Measurements from ENCODE around the gene TTC22.

The TTC22 gene

GRCh38 chr1:54774820-54775498 lies 26.2 kb downstream of the TTC22 start:
- no peaks in the 10 kb centered on the region for H3K79me2 ChIP-seq (ENCODE audit: insufficient read depth, low read length)
- H3K27me3 ChIP-seq (ENCODE audit: insufficient read depth, low read length, poor library complexity) = no peaks in the 10 kb centered on the region
- H3K9ac ChIP-seq (ENCODE audit: low read depth, low read length) = no peak overlapping the region
- no peak overlapping the region for H3K27ac ChIP-seq (ENCODE audit: low read length)
- H3K9me3 ChIP-seq (ENCODE audit: insufficient read depth, low read length, severe bottlenecking) = no peaks in the 10 kb centered on the region
- H4K20me1 ChIP-seq (ENCODE audit: insufficient read depth, low read length) = no peaks in the 10 kb centered on the region
- peak; percentile 77 for ATAC-seq (ENCODE audit: insufficient read depth, low read depth)
- no peak overlapping the region for H3K4me2 ChIP-seq (ENCODE audit: insufficient read depth, low read length)
- H3K4me1 ChIP-seq (ENCODE audit: insufficient read depth, low read length) = no peaks in the 10 kb centered on the region
- DNase-seq = peak; percentile 49
- H3K36me3 ChIP-seq (ENCODE audit: insufficient read depth, low read length) = no peaks in the 10 kb centered on the region
- H2AFZ ChIP-seq (ENCODE audit: low read depth, low read length) = no peak overlapping the region
- no peak overlapping the region for H3K4me3 ChIP-seq (ENCODE audit: low read depth in 1 of 2, low read length in 2 of 2)
- TF ChIP-seq EZH2 (IDR thresholded peaks at IDR 0.05; ENCODE audit: borderline replicate concordance, low read depth, low read length, severe bottlenecking) (no peak), CTCF (IDR thresholded peaks at IDR 0.05; ENCODE audit: borderline replicate concordance, extremely low read depth, low read length, poor library complexity, severe bottlenecking) (no peak)

DNA sequence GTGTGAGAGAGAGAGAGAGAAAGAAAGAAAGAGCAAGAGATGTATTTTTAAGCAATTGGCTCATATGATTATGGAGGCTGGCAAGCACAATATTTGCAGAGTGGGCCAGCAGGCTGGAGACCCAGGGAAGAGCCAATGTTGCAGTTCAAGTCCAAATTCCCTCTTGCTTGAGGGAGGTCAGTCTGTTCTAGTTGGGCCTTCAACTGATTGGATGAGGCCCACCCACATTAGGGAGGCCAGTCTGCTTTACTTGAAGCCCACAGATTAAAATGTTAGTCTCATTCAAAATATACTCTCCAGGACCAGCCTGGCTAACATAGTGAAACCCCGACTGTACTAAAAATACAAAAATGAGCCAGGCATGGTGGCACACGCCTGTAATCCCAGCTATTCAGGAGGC lies 28.2 kb downstream of the TTC22 start:
- TF ChIP-seq EZH2 (IDR thresholded peaks at IDR 0.05; ENCODE audit: borderline replicate concordance, low read depth, low read length, severe bottlenecking) (no peak), CTCF (IDR thresholded peaks at IDR 0.05; ENCODE audit: borderline replicate concordance, extremely low read depth, low read length, poor library complexity, severe bottlenecking) (no peak)

GRCh38 chr1:54768093-54768492 lies 33.0 kb downstream of the TTC22 start:
- Histone ChIP-seq H3K4me3 (ENCODE audit: low read depth in 1 of 2, low read length in 2 of 2) (no peak overlapping the region), H3K9ac (ENCODE audit: low read depth, low read length) (no peak overlapping the region), H3K9me3 (ENCODE audit: insufficient read depth, low read length, severe bottlenecking) (no peaks in the 10 kb centered on the region), H3K36me3 (ENCODE audit: insufficient read depth, low read length) (no peaks in the 10 kb centered on the region; the same call in 1 of the 2 replicates), H4K20me1 (ENCODE audit: insufficient read depth, low read length) (no peaks in the 10 kb centered on the region), H3K4me2 (ENCODE audit: insufficient read depth, low read length) (no peak overlapping the region), H3K27me3 (ENCODE audit: insufficient read depth, low read length, poor library complexity) (no peaks in the 10 kb centered on the region), H3K4me1 (ENCODE audit: insufficient read depth, low read length) (peaks cover 14% of the 10 kb centered on the region), H2AFZ (ENCODE audit: low read depth, low read length) (no peak overlapping the region), H3K27ac (ENCODE audit: low read length) (no peak overlapping the region), H3K79me2 (ENCODE audit: insufficient read depth, low read length) (peaks cover 11% of the 10 kb centered on the region)
- TF ChIP-seq EZH2 (IDR thresholded peaks at IDR 0.05; ENCODE audit: borderline replicate concordance, low read depth, low read length, severe bottlenecking) (no peak), CTCF (IDR thresholded peaks at IDR 0.05; ENCODE audit: borderline replicate concordance, extremely low read depth, low read length, poor library complexity, severe bottlenecking) (peak; percentile 10)
- DNase-seq (no peak), ATAC-seq (ENCODE audit: insufficient read depth, low read depth) (no peak)

More for the DNA sequence above, 28.2 kb downstream of the TTC22 start:
- H3K79me2 ChIP-seq (ENCODE audit: insufficient read depth, low read length) = no peaks in the 10 kb centered on the region
- H4K20me1 ChIP-seq (ENCODE audit: insufficient read depth, low read length) = no peaks in the 10 kb centered on the region
- H3K4me3 ChIP-seq (ENCODE audit: low read depth in 1 of 2, low read length in 2 of 2) = no peak overlapping the region
- H3K4me2 ChIP-seq (ENCODE audit: insufficient read depth, low read length) = no peak overlapping the region
- no peaks in the 10 kb centered on the region for H3K36me3 ChIP-seq (ENCODE audit: insufficient read depth, low read length)
- no peak overlapping the region for H3K9ac ChIP-seq (ENCODE audit: low read depth, low read length)
- H3K9me3 ChIP-seq (ENCODE audit: insufficient read depth, low read length, severe bottlenecking) = no peaks in the 10 kb centered on the region
- no peaks in the 10 kb centered on the region for H3K27me3 ChIP-seq (ENCODE audit: insufficient read depth, low read length, poor library complexity)
- no peaks in the 10 kb centered on the region for H3K4me1 ChIP-seq (ENCODE audit: insufficient read depth, low read length)
- H2AFZ ChIP-seq (ENCODE audit: low read depth, low read length) = no peak overlapping the region
- DNase-seq = no peak
- H3K27ac ChIP-seq (ENCODE audit: low read length) = no peak overlapping the region
- no peak for ATAC-seq (ENCODE audit: insufficient read depth, low read depth)
